ACC112 (cell line): ENCODE measurements around the gene KRT71.

Experiments used
- H2AFZ ChIP-seq: fragments of 200-600 bp; sonication (generic); one replicate; pipeline ENCODE4 v1.6.0; 2017; ENCODE audit warnings: antibody characterized with exemption, low read length; ENCODE audit not compliant: unreplicated experiment
- H3K27ac ChIP-seq: fragments of 200-600 bp; sonication (generic); 2 replicates; pipeline ENCODE4 v1.5.1; 2014; ENCODE audit warnings: low read depth, mild to moderate bottlenecking, antibody characterized with exemption, low read length, moderate library complexity
- H3K27me3 ChIP-seq: fragments of 200-600 bp; sonication (generic); 2 replicates; pipeline ENCODE4 v1.6.1; 2014; ENCODE audit warnings: mild to moderate bottlenecking, antibody characterized with exemption, low read length, moderate library complexity, mixed read lengths; ENCODE audit not compliant: insufficient read depth
- H3K36me3 ChIP-seq: fragments of 200-600 bp; sonication (generic); 2 replicates; pipeline ENCODE4 v1.6.1; 2016; ENCODE audit warnings: mild to moderate bottlenecking, antibody characterized with exemption, low read length, moderate library complexity, mixed read lengths; ENCODE audit not compliant: insufficient read depth
- H3K4me1 ChIP-seq: fragments of 200-600 bp; sonication (generic); one replicate; pipeline ENCODE4 v1.6.1; 2016; ENCODE audit warnings: low read length, mixed read lengths; ENCODE audit not compliant: insufficient read depth, unreplicated experiment, control insufficient read depth
- H3K4me3 ChIP-seq: fragments of 200-600 bp; sonication (generic); 2 replicates; pipeline ENCODE4 v1.5.1; 2014; ENCODE audit warnings: mild to moderate bottlenecking, low read depth, low read length
- H3K79me2 ChIP-seq: fragments of 200-600 bp; sonication (generic); one replicate; pipeline ENCODE4 v1.6.0; 2016; ENCODE audit warnings: low read length; ENCODE audit not compliant: control insufficient read depth, unreplicated experiment, insufficient read depth

KRT71 gene

GRCh38 chr12:52540531-52540930 is 12.4 kb downstream of the KRT71 start:
- Histone ChIP-seq H3K4me3 (no peak overlapping the region), H3K79me2 (no peaks in the 10 kb centered on the region), H3K27me3 (no peaks in the 10 kb centered on the region), H2AFZ (no peak overlapping the region), H3K4me1 (peaks cover 11% of the 10 kb centered on the region), H3K36me3 (no peaks in the 10 kb centered on the region), H3K27ac (no peak overlapping the region)

- Histone ChIP-seq H3K27ac (no peak overlapping the region), H3K36me3 (no peaks in the 10 kb centered on the region), H3K4me3 (no peak overlapping the region), H3K4me1 (peaks cover 11% of the 10 kb centered on the region), H3K27me3 (no peaks in the 10 kb centered on the region), H2AFZ (no peak overlapping the region), H3K79me2 (no peaks in the 10 kb centered on the region)
These were observed 13.1 kb downstream of the KRT71 start for GRCh38 chr12:52539821-52540173.

GRCh38 chr12:52539083-52539820 is 13.7 kb downstream of the KRT71 start:
- H3K4me3 ChIP-seq: no peak overlapping the region
- H3K27me3 ChIP-seq: no peaks in the 10 kb centered on the region
- H3K27ac ChIP-seq: no peak overlapping the region
- H3K79me2 ChIP-seq: no peaks in the 10 kb centered on the region
- no peak overlapping the region for H2AFZ ChIP-seq
- peaks cover 11% of the 10 kb centered on the region for H3K4me1 ChIP-seq
- H3K36me3 ChIP-seq: no peaks in the 10 kb centered on the region

- no peak overlapping the region for H3K4me3 ChIP-seq
- H3K27ac ChIP-seq: no peak overlapping the region
- H2AFZ ChIP-seq: no peak overlapping the region
- no peaks in the 10 kb centered on the region for H3K36me3 ChIP-seq
- H3K4me1 ChIP-seq: peaks cover 11% of the 10 kb centered on the region
- no peaks in the 10 kb centered on the region for H3K27me3 ChIP-seq
- no peaks in the 10 kb centered on the region for H3K79me2 ChIP-seq
These were observed 15.8 kb downstream of the KRT71 start for GRCh38 chr12:52537101-52537500.

- H3K4me1 ChIP-seq: peaks cover 11% of the 10 kb centered on the region
- H3K79me2 ChIP-seq: no peaks in the 10 kb centered on the region
- no peak overlapping the region for H2AFZ ChIP-seq
- H3K36me3 ChIP-seq: no peaks in the 10 kb centered on the region
- no peaks in the 10 kb centered on the region for H3K27me3 ChIP-seq
- no peak overlapping the region for H3K27ac ChIP-seq
- no peak overlapping the region for H3K4me3 ChIP-seq
These were observed 17.4 kb downstream of the KRT71 start for GRCh38 chr12:52535574-52535973.

- H3K4me1 ChIP-seq: peaks cover 10% of the 10 kb centered on the region
- no peaks in the 10 kb centered on the region for H3K27me3 ChIP-seq
- H3K4me3 ChIP-seq: no peak overlapping the region
- no peaks in the 10 kb centered on the region for H3K36me3 ChIP-seq
- no peak overlapping the region for H2AFZ ChIP-seq
- no peak overlapping the region for H3K27ac ChIP-seq
- H3K79me2 ChIP-seq: no peaks in the 10 kb centered on the region
These were observed 18.5 kb downstream of the KRT71 start for GRCh38 chr12:52534482-52534881.

GRCh38 chr12:52533686-52534470 is 19.1 kb downstream of the KRT71 start:
- no peak overlapping the region for H3K4me3 ChIP-seq
- H2AFZ ChIP-seq: no peak overlapping the region
- no peaks in the 10 kb centered on the region for H3K79me2 ChIP-seq
- no peaks in the 10 kb centered on the region for H3K27me3 ChIP-seq
- no peaks in the 10 kb centered on the region for H3K36me3 ChIP-seq
- peaks cover 4% of the 10 kb centered on the region for H3K4me1 ChIP-seq
- H3K27ac ChIP-seq: no peak overlapping the region

GRCh38 chr12:52532636-52533035 is 20.3 kb downstream of the KRT71 start:
- H3K27me3 ChIP-seq: no peaks in the 10 kb centered on the region
- no peak overlapping the region for H3K27ac ChIP-seq

GRCh38 chr12:52531566-52532300 is 21.2 kb downstream of the KRT71 start:
- H3K4me1 ChIP-seq: no peaks in the 10 kb centered on the region
- H3K36me3 ChIP-seq: no peaks in the 10 kb centered on the region
- no peak overlapping the region for H2AFZ ChIP-seq
- no peak overlapping the region for H3K27ac ChIP-seq
- no peaks in the 10 kb centered on the region for H3K79me2 ChIP-seq
- H3K27me3 ChIP-seq: no peaks in the 10 kb centered on the region
- H3K4me3 ChIP-seq: no peak overlapping the region

More at GRCh38 chr12:52532636-52533035, 20.3 kb downstream of the KRT71 start:
- Histone ChIP-seq H2AFZ (no peak overlapping the region), H3K4me3 (no peak overlapping the region), H3K79me2 (no peaks in the 10 kb centered on the region), H3K4me1 (no peaks in the 10 kb centered on the region), H3K36me3 (no peaks in the 10 kb centered on the region)

- H3K27me3 ChIP-seq: no peaks in the 10 kb centered on the region
- no peaks in the 10 kb centered on the region for H3K79me2 ChIP-seq
- H3K4me3 ChIP-seq: no peak overlapping the region
- no peaks in the 10 kb centered on the region for H3K36me3 ChIP-seq
- H2AFZ ChIP-seq: no peak overlapping the region
- no peak overlapping the region for H3K27ac ChIP-seq
- H3K4me1 ChIP-seq: no peaks in the 10 kb centered on the region
These were observed 22.0 kb downstream of the KRT71 start for GRCh38 chr12:52530905-52531304.
